Tibial nerve (tissue), 4 donors: ENCODE results near the gene REPIN1.

Experiments
- CTCF ChIP-seq, 5 experiments: fragments of 200-600 bp in 3 of 5; fragments of 450-650 bp in 2 of 5; sonication (generic) in 3 of 5; IDR thresholded peaks; one replicate each; pipeline ENCODE4 v1.5.1; 2016 to 2019; ENCODE audit warnings: antibody characterized with exemption in 5 of 5, mild to moderate bottlenecking in 3 of 5, moderate library complexity in 2 of 5
- EP300 ChIP-seq, 2 donors: sonication (generic); formaldehyde crosslinking; IDR thresholded peaks; one replicate each; pipeline ENCODE4 v1.6.1; 2017; ENCODE audit warnings: antibody characterized with exemption in 2 of 2, mild to moderate bottlenecking in 1 of 2
- POLR2A ChIP-seq, 2 donors: fragments of 450-650 bp; IDR thresholded peaks; one replicate each; pipeline ENCODE4 v1.6.1; 2017; ENCODE audit warnings: antibody characterized with exemption in 2 of 2, mild to moderate bottlenecking in 2 of 2, moderate library complexity in 2 of 2

GRCh38 chr7:150381096-150381495 lies 12.5 kb downstream of the REPIN1 start:
- no peak for TF ChIP-seq CTCF (IDR thresholded peaks at IDR 0.05)
- TF ChIP-seq POLR2A (IDR thresholded peaks at IDR 0.05) = no peak
- TF ChIP-seq EP300 (IDR thresholded peaks at IDR 0.05) = no peak
